Measurements from ENCODE around the gene KIAA1549. TPM values are rescaled to one million over a fixed set of nuclear protein-coding genes. Genes with fewer than 3 reads are reported as not detected.

The KIAA1549 gene
- total and polyA plus RNA-seq, 9 of the 15 experiments (the other 6 are each of a cell fraction or from before 2014, with no cell fraction given): 0.01 to 0.29 (median 0.07) TPM

GRCh38 chr7:138964624-138965436 is 16.4 kb downstream of the KIAA1549 start:
- Histone ChIP-seq H3K4me1 (replicated peaks in 1 of 2; ENCODE audit: control insufficient read depth in 2 of 2, insufficient read depth in 2 of 2, low read length in 2 of 2) (no peaks in the 10 kb centered on the region), H3K36me3 (ENCODE audit: control insufficient read depth, insufficient read depth, low read length) (no peaks in the 10 kb centered on the region), H3K9me3 (replicated peaks; ENCODE audit: control insufficient read depth, insufficient read depth, low read depth, low read length) (no peaks in the 10 kb centered on the region), H3K9ac (ENCODE audit: insufficient read depth in 1 of 2, low read depth in 2 of 2, low read length in 2 of 2) (no peak overlapping the region), H3K9me1 (ENCODE audit: control insufficient read depth, insufficient read depth, low read length) (no peaks in the 10 kb centered on the region), H3K27ac (ENCODE audit: extremely low read depth, low read depth, low read length) (no peak overlapping the region), H3K4me2 (ENCODE audit: insufficient read depth, low read length) (no peak overlapping the region), H3K4me3 (no peak overlapping the region), H2AFZ (ENCODE audit: low read depth, low read length) (no peak overlapping the region), H4K20me1 (replicated peaks; ENCODE audit: control insufficient read depth, insufficient read depth, low read length) (no peaks in the 10 kb centered on the region), H3K27me3 (ENCODE audit: control insufficient read depth in 2 of 2, insufficient read depth in 2 of 2, low read length in 2 of 2) (peaks cover 62 to 80% of the 10 kb centered on the region in 2 experiments), H3K79me2 (ENCODE audit: control insufficient read depth, insufficient read depth, low read length) (no peaks in the 10 kb centered on the region)
- no TSS peak for BruUV-seq (replicated peaks)
- WGBS (ENCODE audit: insufficient coverage, low coverage, missing lambda C conversion rate): under 1% methylated on average over 15 of the region's 15 CpGs
- in situ Hi-C loops (cut with MboI) (no loop called here), intact Hi-C loops (cut with micrococcal nuclease) (no loop called here)
- DNase-seq (ENCODE audit: extremely low read depth in 1 of 4, low spot score in 3 of 4): no peak
- CTCF ChIA-PET (ENCODE audit: low intra/inter-chr PET ratio): no interaction called here
- FAIRE-seq: no peak
- POLR2A ChIA-PET: interaction anchor here (1.2 kb wide), 1 partner anchor 17 kb away, joined by 3 read pairs; no protein-coding TSS in a partner anchor
- no peak for ATAC-seq
- TF ChIP-seq ZNF121 (CRISPR knock-in tag; conservative IDR thresholded peaks at IDR 0.05) (peak; percentile 72), ZNF395 (CRISPR knock-in tag; IDR thresholded peaks at IDR 0.05) (no peak), NFIX (CRISPR knock-in tag; IDR thresholded peaks at IDR 0.05; ENCODE audit: low read depth) (no peak), CSDE1 (IDR thresholded peaks at IDR 0.05) (no peak), ETV1 (tag; conservative IDR thresholded peaks at IDR 0.05; ENCODE audit: low read depth) (peak; percentile 45), TRIM28 (IDR thresholded peaks at IDR 0.05) (no peak), PHB (CRISPR knock-in tag; IDR thresholded peaks at IDR 0.05) (no peak), NCOA2 (IDR thresholded peaks at IDR 0.05; ENCODE audit: partially characterized antibody in 2 of 2) (no peak), HNRNPLL (IDR thresholded peaks at IDR 0.05; ENCODE audit: low read depth, low read length, poor library complexity, severe bottlenecking) (no peak), ATF2 (CRISPR knock-in tag; IDR thresholded peaks at IDR 0.05) (no peak), POLR2AphosphoS5 (IDR thresholded peaks at IDR 0.05; ENCODE audit: control insufficient read depth, insufficient read depth, low read depth, low read length) (no peak)
